Activated naive CD4-positive, alpha-beta T cell treated with anti-CD3 and anti-CD28 coated beads, Interleukin-2, amount 10 ng/mL, durations not matched to agents 7 days and 5 days (primary cell): Measurements from ENCODE around the gene GBP2.

Experiments used
- CTCF ChIA-PET: fragments of 350-600 bp; sonication (Branson Sonifier 250); formaldehyde crosslinking; loops from one replicate; lab custom pipeline; 2021; ENCODE audit warnings: antibody characterized with exemption; lab: Charles Lee
- DNase-seq: peaks from one replicate; pipeline ENCODE4 v3.0.0-alpha.2; 2020
- H3K27ac Mint-ChIP-seq: one replicate; pipeline ENCODE4 v1.8.0; 2021; ENCODE audit warnings: mild to moderate bottlenecking, moderate library complexity, mixed read lengths
- H3K27me3 Mint-ChIP-seq: one replicate; pipeline ENCODE4 v1.8.0; 2021; ENCODE audit warnings: mild to moderate bottlenecking, mixed read lengths
- H3K36me3 Mint-ChIP-seq: one replicate; pipeline ENCODE4 v1.8.0; 2021; ENCODE audit warnings: mixed read lengths
- H3K4me1 Mint-ChIP-seq: one replicate; pipeline ENCODE4 v1.8.0; 2021; ENCODE audit warnings: mixed read lengths
- H3K4me3 Mint-ChIP-seq: one replicate; pipeline ENCODE4 v1.8.0; 2021; ENCODE audit warnings: mild to moderate bottlenecking, moderate library complexity, mixed read lengths
- H3K9me3 Mint-ChIP-seq: one replicate; pipeline ENCODE4 v1.8.0; 2021; ENCODE audit warnings: mixed read lengths

GBP2 gene, protein sequence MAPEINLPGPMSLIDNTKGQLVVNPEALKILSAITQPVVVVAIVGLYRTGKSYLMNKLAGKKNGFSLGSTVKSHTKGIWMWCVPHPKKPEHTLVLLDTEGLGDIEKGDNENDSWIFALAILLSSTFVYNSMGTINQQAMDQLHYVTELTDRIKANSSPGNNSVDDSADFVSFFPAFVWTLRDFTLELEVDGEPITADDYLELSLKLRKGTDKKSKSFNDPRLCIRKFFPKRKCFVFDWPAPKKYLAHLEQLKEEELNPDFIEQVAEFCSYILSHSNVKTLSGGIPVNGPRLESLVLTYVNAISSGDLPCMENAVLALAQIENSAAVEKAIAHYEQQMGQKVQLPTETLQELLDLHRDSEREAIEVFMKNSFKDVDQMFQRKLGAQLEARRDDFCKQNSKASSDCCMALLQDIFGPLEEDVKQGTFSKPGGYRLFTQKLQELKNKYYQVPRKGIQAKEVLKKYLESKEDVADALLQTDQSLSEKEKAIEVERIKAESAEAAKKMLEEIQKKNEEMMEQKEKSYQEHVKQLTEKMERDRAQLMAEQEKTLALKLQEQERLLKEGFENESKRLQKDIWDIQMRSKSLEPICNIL

GRCh38 chr1:89125913-89126580, at the start of gene GBP2:
GBP2 (minus strand) TSS chr1:89126114; CDS start chr1:89121966, 4,148 bp downstream.
- peak; percentile 52 for DNase-seq
- peak within 1 kb of the TSS; percentile 99 for H3K27ac Mint-ChIP-seq
- CTCF ChIA-PET, result interaction anchor here (0.7 to 2.6 kb wide), 8 partner anchors 72 to 232 kb away, joined by 3 to 9 read pairs (median 5); partner anchors contain the start of genes GBP4 and GBP5

DNA sequence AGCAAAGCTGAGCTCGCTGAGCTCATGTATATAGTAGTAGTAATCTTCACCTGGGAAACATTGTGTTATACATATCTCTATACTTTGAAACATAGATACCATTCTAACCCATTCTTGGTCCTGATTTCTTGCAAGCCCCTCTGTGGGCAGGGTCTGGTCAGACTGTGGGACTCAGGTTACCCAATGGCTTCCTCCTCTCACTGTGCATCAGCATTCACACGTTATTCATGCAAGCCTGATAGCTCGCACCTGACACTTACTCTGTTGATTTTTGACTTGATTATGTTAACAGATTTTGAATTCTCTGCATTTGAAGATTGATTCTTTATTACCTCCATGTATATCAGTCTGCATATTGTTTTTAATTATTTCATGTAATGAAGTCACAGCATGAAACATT, 48.6 kb upstream of the GBP2 start:
- no peak overlapping the region for H3K27ac Mint-ChIP-seq
- CTCF ChIA-PET, result no interaction called here
- no peak overlapping the region for H3K4me3 Mint-ChIP-seq
- peaks cover 12% of the 10 kb centered on the region for H3K4me1 Mint-ChIP-seq
- H3K27me3 Mint-ChIP-seq, result no peaks in the 10 kb centered on the region
- DNase-seq, result no peak
- H3K9me3 Mint-ChIP-seq, result peaks cover 3% of the 10 kb centered on the region
- peaks cover 2% of the 10 kb centered on the region for H3K36me3 Mint-ChIP-seq

More at GRCh38 chr1:89125913-89126580, at the start of gene GBP2:
- H3K9me3 Mint-ChIP-seq, result peaks cover 11% of the 10 kb centered on the region
- H3K4me3 Mint-ChIP-seq, result peak within 1 kb of the TSS; percentile 99
- H3K27me3 Mint-ChIP-seq, result no peaks in the 10 kb centered on the region
- peaks cover 61% of the 10 kb centered on the region for H3K36me3 Mint-ChIP-seq
- H3K4me1 Mint-ChIP-seq, result peaks cover 60% of the 10 kb centered on the region

GRCh38 chr1:89172468-89173143, 46.7 kb upstream of the GBP2 start:
- DNase-seq, result no peak
- CTCF ChIA-PET, result no interaction called here
- H3K27ac Mint-ChIP-seq, result no peak overlapping the region
- peaks cover 3% of the 10 kb centered on the region for H3K9me3 Mint-ChIP-seq
- H3K4me3 Mint-ChIP-seq, result no peak overlapping the region
- peaks cover 12% of the 10 kb centered on the region for H3K4me1 Mint-ChIP-seq
- H3K36me3 Mint-ChIP-seq, result peaks cover 2% of the 10 kb centered on the region
- no peaks in the 10 kb centered on the region for H3K27me3 Mint-ChIP-seq

- DNase-seq, result no peak
- CTCF ChIA-PET, result no interaction called here
- no peak overlapping the region for H3K4me3 Mint-ChIP-seq
- H3K27ac Mint-ChIP-seq, result no peak overlapping the region
- peaks cover 3% of the 10 kb centered on the region for H3K9me3 Mint-ChIP-seq
- H3K27me3 Mint-ChIP-seq, result no peaks in the 10 kb centered on the region
- peaks cover 2% of the 10 kb centered on the region for H3K36me3 Mint-ChIP-seq
- H3K4me1 Mint-ChIP-seq, result peaks cover 4% of the 10 kb centered on the region
Observed at GRCh38 chr1:89171067-89171438, 45.1 kb upstream of the GBP2 start.

GRCh38 chr1:89170170-89171066, 44.5 kb upstream of the GBP2 start:
- Mint-ChIP-seq H3K27me3 (no peaks in the 10 kb centered on the region), H3K4me1 (peaks cover 4% of the 10 kb centered on the region), H3K4me3 (no peak overlapping the region), H3K27ac (no peak overlapping the region), H3K36me3 (peaks cover 2% of the 10 kb centered on the region), H3K9me3 (peaks cover 3% of the 10 kb centered on the region)
- CTCF ChIA-PET, result no interaction called here
- DNase-seq, result no peak

DNA sequence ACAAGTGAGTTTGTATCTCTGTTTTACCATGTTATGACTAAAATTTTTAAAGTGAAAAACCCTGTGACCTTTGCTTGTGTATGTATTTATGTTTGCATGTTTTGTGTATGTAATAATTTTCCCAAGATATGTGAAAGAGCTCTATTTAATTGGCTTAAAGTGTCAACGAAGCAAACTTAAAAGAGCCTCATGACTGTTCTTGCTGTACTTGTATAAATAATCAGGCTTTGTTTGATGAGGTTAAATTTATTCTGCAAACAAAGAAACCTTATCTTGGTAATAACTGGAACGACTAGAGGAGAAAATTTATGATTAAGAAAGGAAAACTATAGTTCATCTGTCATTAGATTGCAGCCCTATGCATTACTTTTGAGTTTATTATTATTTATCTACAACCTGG, 43.3 kb upstream of the GBP2 start:
- DNase-seq, result no peak
- peaks cover 3% of the 10 kb centered on the region for H3K9me3 Mint-ChIP-seq
- H3K27ac Mint-ChIP-seq, result no peak overlapping the region
- no peak overlapping the region for H3K4me3 Mint-ChIP-seq
- H3K27me3 Mint-ChIP-seq, result no peaks in the 10 kb centered on the region
- CTCF ChIA-PET, result interaction anchor here (1.1 kb wide), 1 partner anchor 23 kb away, joined by 3 read pairs; no protein-coding TSS in a partner anchor
- H3K36me3 Mint-ChIP-seq, result peaks cover 2% of the 10 kb centered on the region
- peaks cover 4% of the 10 kb centered on the region for H3K4me1 Mint-ChIP-seq

DNA sequence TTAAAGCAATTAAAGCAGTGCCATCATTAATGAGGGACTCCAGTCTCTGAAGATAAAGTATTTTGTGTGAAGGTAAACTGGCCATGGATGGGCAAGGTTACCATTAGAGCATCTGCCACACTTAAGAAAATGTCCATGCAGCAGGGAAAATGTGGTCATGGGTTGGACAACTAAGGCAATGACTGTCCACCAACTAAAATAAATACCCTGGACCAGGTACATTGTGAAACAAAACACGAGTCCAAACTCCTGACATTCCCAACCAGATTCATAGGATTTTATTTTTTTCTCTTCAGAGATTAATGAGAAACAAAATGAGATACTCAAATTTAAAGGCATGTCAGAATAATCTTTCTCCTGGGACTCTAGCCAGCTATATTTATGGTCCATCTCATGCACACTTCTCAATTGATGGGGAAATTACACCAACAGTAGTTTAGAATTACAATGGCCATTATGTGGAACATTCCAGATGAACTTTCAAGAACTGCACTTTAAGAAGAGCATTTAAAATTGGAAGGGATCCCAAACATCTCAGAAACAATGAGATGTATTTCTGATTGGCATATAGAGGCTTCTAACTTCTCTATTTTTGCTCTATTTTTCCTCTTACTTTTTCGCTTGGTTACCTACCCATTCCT, 41.8 kb upstream of the GBP2 start:
- CTCF ChIA-PET, result no interaction called here
- Mint-ChIP-seq H3K4me3 (no peak overlapping the region), H3K36me3 (no peaks in the 10 kb centered on the region), H3K4me1 (peaks cover 4% of the 10 kb centered on the region), H3K27ac (no peak overlapping the region), H3K9me3 (peaks cover 3% of the 10 kb centered on the region), H3K27me3 (no peaks in the 10 kb centered on the region)
- no peak for DNase-seq

DNA sequence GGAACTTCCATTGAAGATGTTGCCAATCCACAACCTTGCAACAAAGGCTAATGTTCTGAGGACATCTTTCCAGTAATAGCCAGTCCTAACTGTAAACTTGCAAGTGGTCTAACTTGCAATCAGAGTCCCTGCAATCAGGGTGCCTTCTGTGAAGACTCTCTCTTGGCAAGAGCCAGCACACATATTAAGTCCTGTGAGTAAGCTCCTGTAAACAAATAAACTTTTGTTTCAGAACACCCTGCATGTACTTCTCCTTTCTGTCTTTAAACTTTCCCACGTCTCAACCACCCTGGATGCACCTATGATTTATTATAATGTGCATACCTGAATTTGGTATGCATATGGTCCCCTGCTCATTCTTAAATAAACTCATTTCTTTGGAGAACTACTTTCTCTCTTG, 40.8 kb upstream of the GBP2 start:
- CTCF ChIA-PET, result no interaction called here
- DNase-seq, result no peak
- Mint-ChIP-seq H3K36me3 (peaks cover under 1% of the 10 kb centered on the region), H3K4me3 (no peak overlapping the region), H3K4me1 (peaks cover 4% of the 10 kb centered on the region), H3K27ac (no peak overlapping the region), H3K27me3 (no peaks in the 10 kb centered on the region), H3K9me3 (peaks cover 2% of the 10 kb centered on the region)

DNA sequence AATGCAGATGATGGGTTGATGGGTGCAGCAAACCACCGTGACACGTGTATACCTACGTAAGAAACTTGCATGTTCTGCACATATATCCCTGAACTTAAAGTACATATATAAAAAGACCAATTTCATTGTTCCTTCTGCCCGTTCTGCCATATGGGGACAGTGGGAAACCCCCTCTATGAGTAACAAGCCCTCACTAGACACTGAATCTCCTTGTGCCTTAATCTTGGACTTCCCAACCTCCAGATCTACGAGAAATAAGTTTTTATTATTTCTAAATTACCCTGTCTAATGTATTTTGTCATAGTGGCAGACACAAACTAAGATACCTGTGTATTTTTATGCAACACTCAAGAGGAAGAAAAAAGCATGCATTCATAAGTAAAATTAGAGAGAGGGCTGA, 39.9 kb upstream of the GBP2 start:
- DNase-seq, result no peak
- Mint-ChIP-seq H3K36me3 (peaks cover 2% of the 10 kb centered on the region), H3K4me3 (no peak overlapping the region), H3K27me3 (no peaks in the 10 kb centered on the region), H3K4me1 (peaks cover under 1% of the 10 kb centered on the region), H3K27ac (no peak overlapping the region), H3K9me3 (peaks cover 9% of the 10 kb centered on the region)
- CTCF ChIA-PET, result no interaction called here

GRCh38 chr1:89151047-89151446, 25.1 kb upstream of the GBP2 start:
- H3K27ac Mint-ChIP-seq, result no peak overlapping the region
- H3K9me3 Mint-ChIP-seq, result peaks cover 7% of the 10 kb centered on the region
- H3K36me3 Mint-ChIP-seq, result peaks cover 8% of the 10 kb centered on the region
- peaks cover 6% of the 10 kb centered on the region for H3K4me1 Mint-ChIP-seq
- no peak for DNase-seq
- H3K27me3 Mint-ChIP-seq, result peaks cover 12% of the 10 kb centered on the region
- no peak overlapping the region for H3K4me3 Mint-ChIP-seq
- CTCF ChIA-PET, result no interaction called here

GRCh38 chr1:89149976-89150375, 24.1 kb upstream of the GBP2 start:
- CTCF ChIA-PET, result no interaction called here
- Mint-ChIP-seq H3K27ac (no peak overlapping the region), H3K36me3 (peaks cover 2% of the 10 kb centered on the region), H3K4me3 (no peak overlapping the region), H3K4me1 (peaks cover 6% of the 10 kb centered on the region), H3K27me3 (peaks cover 12% of the 10 kb centered on the region), H3K9me3 (no peaks in the 10 kb centered on the region)
- DNase-seq, result no peak

- Mint-ChIP-seq H3K27me3 (peaks cover 12% of the 10 kb centered on the region), H3K4me3 (no peak overlapping the region), H3K4me1 (peaks cover 6% of the 10 kb centered on the region), H3K9me3 (no peaks in the 10 kb centered on the region), H3K27ac (no peak overlapping the region), H3K36me3 (peaks cover 2% of the 10 kb centered on the region)
- DNase-seq, result no peak
- CTCF ChIA-PET, result no interaction called here
Observed at GRCh38 chr1:89149229-89149628, 23.3 kb upstream of the GBP2 start.
